Upper lobe of left lung (tissue), 4 donors: ENCODE data around the gene PNPLA2.

Experiments
- POLR2A ChIP-seq, 4 donors: fragments of 450-650 bp; IDR thresholded peaks; one replicate each; pipeline ENCODE4 v1.5.1; 2016 to 2017; ENCODE audit warnings: antibody characterized with exemption in 4 of 4, mild to moderate bottlenecking in 2 of 4
- POLR2AphosphoS5 ChIP-seq, 2 donors: sonication (generic); formaldehyde crosslinking; IDR thresholded peaks; one replicate each; pipeline ENCODE4 v1.5.1; 2017; ENCODE audit warnings: antibody characterized with exemption in 2 of 2
- TF ChIP-seq, protein P1 (sequence below), 6 experiments: fragments of 450-650 bp in 4 of 6; fragments of 200-600 bp in 2 of 6; sonication (generic) in 2 of 6; IDR thresholded peaks; one replicate each; pipeline ENCODE4 v1.5.1; 2016 to 2019; ENCODE audit warnings: antibody characterized with exemption in 6 of 6

DNA sequence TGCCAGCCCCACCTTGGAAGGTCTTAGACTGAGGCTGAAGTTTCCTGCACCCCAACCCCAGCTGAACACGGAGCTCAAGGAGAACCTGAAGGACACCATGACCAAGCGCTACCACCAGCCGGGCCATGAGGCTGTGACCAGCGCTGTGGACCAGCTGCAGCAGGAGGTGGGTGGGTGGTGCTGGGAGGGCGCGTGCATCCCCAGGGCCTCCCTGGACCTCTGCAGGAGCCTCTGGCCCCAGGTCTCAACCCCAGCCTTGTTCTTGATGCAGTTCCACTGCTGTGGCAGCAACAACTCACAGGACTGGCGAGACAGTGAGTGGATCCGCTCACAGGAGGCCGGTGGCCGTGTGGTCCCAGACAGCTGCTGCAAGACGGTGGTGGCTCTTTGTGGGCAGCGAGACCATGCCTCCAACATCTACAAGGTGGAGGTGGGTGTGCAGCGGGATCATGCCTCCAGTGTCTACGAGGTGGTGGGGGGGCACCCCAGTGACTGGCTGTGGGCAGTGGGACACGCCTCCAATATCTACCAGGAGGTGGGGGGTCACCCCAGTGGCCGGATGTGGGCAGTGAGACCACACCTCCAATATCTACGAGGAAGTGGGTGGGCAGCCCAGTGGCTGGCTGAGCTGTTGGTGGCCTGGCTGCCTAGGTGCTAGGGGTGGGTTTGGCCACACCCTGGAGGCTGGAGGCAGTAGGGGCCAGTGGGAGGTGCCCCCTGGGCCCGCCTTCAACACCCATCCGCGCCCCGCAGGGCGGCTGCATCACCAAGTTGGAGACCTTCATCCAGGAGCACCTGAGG, 18.7 kb downstream of the PNPLA2 start:
- TF ChIP-seq, protein P1, sequence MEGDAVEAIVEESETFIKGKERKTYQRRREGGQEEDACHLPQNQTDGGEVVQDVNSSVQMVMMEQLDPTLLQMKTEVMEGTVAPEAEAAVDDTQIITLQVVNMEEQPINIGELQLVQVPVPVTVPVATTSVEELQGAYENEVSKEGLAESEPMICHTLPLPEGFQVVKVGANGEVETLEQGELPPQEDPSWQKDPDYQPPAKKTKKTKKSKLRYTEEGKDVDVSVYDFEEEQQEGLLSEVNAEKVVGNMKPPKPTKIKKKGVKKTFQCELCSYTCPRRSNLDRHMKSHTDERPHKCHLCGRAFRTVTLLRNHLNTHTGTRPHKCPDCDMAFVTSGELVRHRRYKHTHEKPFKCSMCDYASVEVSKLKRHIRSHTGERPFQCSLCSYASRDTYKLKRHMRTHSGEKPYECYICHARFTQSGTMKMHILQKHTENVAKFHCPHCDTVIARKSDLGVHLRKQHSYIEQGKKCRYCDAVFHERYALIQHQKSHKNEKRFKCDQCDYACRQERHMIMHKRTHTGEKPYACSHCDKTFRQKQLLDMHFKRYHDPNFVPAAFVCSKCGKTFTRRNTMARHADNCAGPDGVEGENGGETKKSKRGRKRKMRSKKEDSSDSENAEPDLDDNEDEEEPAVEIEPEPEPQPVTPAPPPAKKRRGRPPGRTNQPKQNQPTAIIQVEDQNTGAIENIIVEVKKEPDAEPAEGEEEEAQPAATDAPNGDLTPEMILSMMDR (IDR thresholded peaks at IDR 0.05): peak in 1 of 6 experiments; percentile 4
- TF ChIP-seq POLR2AphosphoS5 (IDR thresholded peaks at IDR 0.05) (no peak), POLR2A (IDR thresholded peaks at IDR 0.05) (no peak)
